ENCODE results near the gene MMP15.
"Not testable (repeated sequence)": the region's sequence is repeated elsewhere in the genome, so short reads cannot be mapped to it uniquely, and the experiment has no call there.

Gene MMP15

GRCh38 chr16:58094026-58094425 is 68.5 kb downstream of the MMP15 start:
- DNase-seq: no peak

- DNase-seq: no peak
Observed at GRCh38 chr16:58094791-58095574, 69.4 kb downstream of the MMP15 start.

GRCh38 chr16:58095575-58095960 is 70.0 kb downstream of the MMP15 start:
- not testable (repeated sequence) for DNase-seq

- no peak for DNase-seq
Observed at GRCh38 chr16:58096249-58096648, 70.7 kb downstream of the MMP15 start.
